Glutamatergic neuron (in vitro differentiated cells): Measurements from ENCODE around the gene TMC8. TPM values are rescaled to one million over a fixed set of nuclear protein-coding genes. Genes with fewer than 3 reads are reported as not detected.

ENCODE experiments used
- DNase-seq: peaks from one replicate; pipeline ENCODE4 v3.0.0; 2022
- H3K27ac Mint-ChIP-seq: one replicate; pipeline ENCODE4 v1.8.0; 2020; ENCODE audit warnings: mild to moderate bottlenecking, mixed read lengths, inconsistent platforms; ENCODE audit not compliant: unreplicated experiment
- H3K27me3 Mint-ChIP-seq: one replicate; pipeline ENCODE4 v1.8.0; 2020; ENCODE audit warnings: mild to moderate bottlenecking, moderate library complexity, mixed read lengths, inconsistent platforms; ENCODE audit not compliant: unreplicated experiment
- H3K36me3 Mint-ChIP-seq: one replicate; pipeline ENCODE4 v1.8.0; 2020; ENCODE audit warnings: mild to moderate bottlenecking, mixed read lengths, inconsistent platforms; ENCODE audit not compliant: unreplicated experiment
- H3K4me1 Mint-ChIP-seq: one replicate; pipeline ENCODE4 v1.8.0; 2020; ENCODE audit warnings: mild to moderate bottlenecking, low read depth, mixed read lengths, inconsistent platforms; ENCODE audit not compliant: unreplicated experiment
- H3K4me3 Mint-ChIP-seq: one replicate; pipeline ENCODE4 v1.8.0; 2020; ENCODE audit warnings: mild to moderate bottlenecking, mixed read lengths, inconsistent platforms; ENCODE audit not compliant: unreplicated experiment
- H3K9me3 Mint-ChIP-seq: one replicate; pipeline ENCODE4 v1.8.0; 2020; ENCODE audit warnings: mild to moderate bottlenecking, moderate library complexity, mixed read lengths, inconsistent platforms; ENCODE audit not compliant: unreplicated experiment
- CTCF ChIP-seq: fragments of 200-600 bp; sonication (generic); IDR thresholded peaks from one replicate; pipeline ENCODE4 v1.5.0; 2021; ENCODE audit not compliant: partially characterized antibody, unreplicated experiment
- total RNA-seq: library from RNA; stranded (reverse); fragmentation: NEBNext Ultra II Directional; extraction: Animal tissue kit (Norgen Biotek cat#: 25700); gene quantifications from one replicate; pipeline ENCODE4 v1.2.1, GENCODE V29; 2021; ENCODE audit not compliant: unreplicated experiment

TMC8 gene
- total RNA-seq, 1 donor from 2014 or later, result not detected

- Mint-ChIP-seq H3K9me3 (peaks cover 8% of the 10 kb centered on the region), H3K4me3 (no peak overlapping the region), H3K36me3 (peaks cover 33% of the 10 kb centered on the region), H3K27ac (no peak overlapping the region), H3K27me3 (peaks cover 5% of the 10 kb centered on the region), H3K4me1 (no peaks in the 10 kb centered on the region)
- DNase-seq, result no peak
- TF ChIP-seq CTCF, result no peak
Observed at GRCh38 chr17:78101112-78101511, 29.5 kb upstream of the TMC8 start.

- peaks cover 8% of the 10 kb centered on the region for H3K9me3 Mint-ChIP-seq
- no peak overlapping the region for H3K4me3 Mint-ChIP-seq
- H3K27ac Mint-ChIP-seq, result no peak overlapping the region
- no peak for DNase-seq
- H3K36me3 Mint-ChIP-seq, result peaks cover 33% of the 10 kb centered on the region
- H3K27me3 Mint-ChIP-seq, result peaks cover 5% of the 10 kb centered on the region
- H3K4me1 Mint-ChIP-seq, result no peaks in the 10 kb centered on the region
- TF ChIP-seq CTCF, result no peak
Observed at GRCh38 chr17:78101542-78101941, 29.0 kb upstream of the TMC8 start.

GRCh38 chr17:78103311-78103710 is 27.3 kb upstream of the TMC8 start:
- no peak for TF ChIP-seq CTCF
- Mint-ChIP-seq H3K4me1 (no peaks in the 10 kb centered on the region), H3K4me3 (no peak overlapping the region), H3K27me3 (peaks cover 5% of the 10 kb centered on the region), H3K36me3 (peaks cover 29% of the 10 kb centered on the region), H3K27ac (no peak overlapping the region), H3K9me3 (peaks cover 5% of the 10 kb centered on the region)
- no peak for DNase-seq

- H3K27ac Mint-ChIP-seq, result no peak overlapping the region
- DNase-seq, result no peak
- no peak for TF ChIP-seq CTCF
- no peaks in the 10 kb centered on the region for H3K4me1 Mint-ChIP-seq
- H3K27me3 Mint-ChIP-seq, result peaks cover 5% of the 10 kb centered on the region
- peaks cover 20% of the 10 kb centered on the region for H3K36me3 Mint-ChIP-seq
- H3K9me3 Mint-ChIP-seq, result peaks cover 6% of the 10 kb centered on the region
- H3K4me3 Mint-ChIP-seq, result no peak overlapping the region
Observed at GRCh38 chr17:78104540-78104941, 26.0 kb upstream of the TMC8 start.

- Mint-ChIP-seq H3K4me3 (no peak overlapping the region), H3K27ac (no peak overlapping the region), H3K27me3 (peaks cover 5% of the 10 kb centered on the region), H3K9me3 (peaks cover 6% of the 10 kb centered on the region), H3K4me1 (no peaks in the 10 kb centered on the region), H3K36me3 (peaks cover 14% of the 10 kb centered on the region)
- no peak for TF ChIP-seq CTCF
- DNase-seq, result no peak
Observed at GRCh38 chr17:78105101-78105500, 25.5 kb upstream of the TMC8 start.
